ENCODE data around the gene SLC30A3. TPM values are rescaled to one million over a fixed set of nuclear protein-coding genes. Genes with fewer than 3 reads are reported as not detected.

The SLC30A3 gene, protein sequence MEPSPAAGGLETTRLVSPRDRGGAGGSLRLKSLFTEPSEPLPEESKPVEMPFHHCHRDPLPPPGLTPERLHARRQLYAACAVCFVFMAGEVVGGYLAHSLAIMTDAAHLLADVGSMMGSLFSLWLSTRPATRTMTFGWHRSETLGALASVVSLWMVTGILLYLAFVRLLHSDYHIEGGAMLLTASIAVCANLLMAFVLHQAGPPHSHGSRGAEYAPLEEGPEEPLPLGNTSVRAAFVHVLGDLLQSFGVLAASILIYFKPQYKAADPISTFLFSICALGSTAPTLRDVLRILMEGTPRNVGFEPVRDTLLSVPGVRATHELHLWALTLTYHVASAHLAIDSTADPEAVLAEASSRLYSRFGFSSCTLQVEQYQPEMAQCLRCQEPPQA
- polyA plus RNA-seq (not detected in 2 replicates), polyA minus RNA-seq (not detected in 2 replicates)

- H3K36me3 ChIP-seq (ENCODE audit: insufficient read depth, low read length), result no peaks in the 10 kb centered on the region
- H3K9ac ChIP-seq (ENCODE audit: low read length), result no peak within 1 kb of the TSS
- H3F3A ChIP-seq (ENCODE audit: insufficient read depth, low read length, poor library complexity, severe bottlenecking), result no peaks in the 10 kb centered on the region
- no peaks in the 10 kb centered on the region for H3K9me2 ChIP-seq (ENCODE audit: insufficient read depth, low read length)
- peak within 1 kb of the TSS; percentile 44 for H3K4me2 ChIP-seq (ENCODE audit: low read length)
- H3K27ac ChIP-seq (ENCODE audit: low read length), result no peak within 1 kb of the TSS
- no peaks in the 10 kb centered on the region for H3K9me3 ChIP-seq (ENCODE audit: low read length)
- peaks cover 78% of the 10 kb centered on the region for H3K27me3 ChIP-seq (ENCODE audit: insufficient read depth, low read depth, low read length)
- TF ChIP-seq EZH2 (IDR thresholded peaks at IDR 0.05; ENCODE audit: borderline replicate concordance, insufficient read depth, low read length, poor library complexity, severe bottlenecking) (peak; percentile 63), CTCF (IDR thresholded peaks at IDR 0.05; ENCODE audit: poor library complexity, severe bottlenecking) (peak; percentile 14), EP300 (conservative IDR thresholded peaks at IDR 0.05; ENCODE audit: poor library complexity, severe bottlenecking) (no peak), POLR2AphosphoS5 (IDR thresholded peaks at IDR 0.05) (peak; percentile 64), TAF1 (IDR thresholded peaks at IDR 0.05; ENCODE audit: low read depth) (no peak)
- H4K20me1 ChIP-seq (ENCODE audit: insufficient read depth), result no peaks in the 10 kb centered on the region
- no peaks in the 10 kb centered on the region for H3K79me2 ChIP-seq (replicated peaks; ENCODE audit: insufficient read depth, low read length)
- H3K4me3 ChIP-seq (ENCODE audit: low read length), result peak within 1 kb of the TSS; percentile 62
- H2AFZ ChIP-seq (ENCODE audit: low read depth, low read length), result no peak within 1 kb of the TSS
Measured at GRCh38 chr2:27262379-27263286, at the start of gene SLC30A3. TSS of gene SLC30A3 (minus strand) at chr2:27263047. CDS start at chr2:27262906, 141 bp downstream.

GRCh38 chr2:27312152-27312551, 49.3 kb upstream of the SLC30A3 start:
- Histone ChIP-seq H3K36me3 (ENCODE audit: insufficient read depth, low read length) (no peaks in the 10 kb centered on the region), H3K79me2 (replicated peaks; ENCODE audit: insufficient read depth, low read length) (no peaks in the 10 kb centered on the region), H4K20me1 (ENCODE audit: insufficient read depth) (no peaks in the 10 kb centered on the region), H3K27ac (ENCODE audit: low read length) (no peak overlapping the region), H2AFZ (ENCODE audit: low read depth, low read length) (no peak overlapping the region), H3K9ac (ENCODE audit: low read length) (no peak overlapping the region), H3K9me3 (ENCODE audit: low read length) (no peaks in the 10 kb centered on the region), H3K4me3 (ENCODE audit: low read length) (no peak overlapping the region), H3K27me3 (ENCODE audit: insufficient read depth, low read depth, low read length) (peaks cover 19% of the 10 kb centered on the region), H3K9me2 (ENCODE audit: insufficient read depth, low read length) (no peaks in the 10 kb centered on the region), H3K4me2 (ENCODE audit: low read length) (no peak overlapping the region), H3F3A (ENCODE audit: insufficient read depth, low read length, poor library complexity, severe bottlenecking) (no peaks in the 10 kb centered on the region)
- TF ChIP-seq MXI1 (conservative IDR thresholded peaks at IDR 0.05; ENCODE audit: poor library complexity, severe bottlenecking) (no peak), RAD21 (conservative IDR thresholded peaks at IDR 0.05) (no peak), EP300 (conservative IDR thresholded peaks at IDR 0.05; ENCODE audit: poor library complexity, severe bottlenecking) (no peak), TAF1 (IDR thresholded peaks at IDR 0.05; ENCODE audit: low read depth) (no peak), EZH2 (IDR thresholded peaks at IDR 0.05; ENCODE audit: borderline replicate concordance, insufficient read depth, low read length, poor library complexity, severe bottlenecking) (no peak), POLR2AphosphoS5 (IDR thresholded peaks at IDR 0.05) (no peak), CTCF (IDR thresholded peaks at IDR 0.05; ENCODE audit: poor library complexity, severe bottlenecking) (no peak), SMC3 (conservative IDR thresholded peaks at IDR 0.05; ENCODE audit: poor library complexity) (no peak)
- TF ChIP-seq, protein P1, sequence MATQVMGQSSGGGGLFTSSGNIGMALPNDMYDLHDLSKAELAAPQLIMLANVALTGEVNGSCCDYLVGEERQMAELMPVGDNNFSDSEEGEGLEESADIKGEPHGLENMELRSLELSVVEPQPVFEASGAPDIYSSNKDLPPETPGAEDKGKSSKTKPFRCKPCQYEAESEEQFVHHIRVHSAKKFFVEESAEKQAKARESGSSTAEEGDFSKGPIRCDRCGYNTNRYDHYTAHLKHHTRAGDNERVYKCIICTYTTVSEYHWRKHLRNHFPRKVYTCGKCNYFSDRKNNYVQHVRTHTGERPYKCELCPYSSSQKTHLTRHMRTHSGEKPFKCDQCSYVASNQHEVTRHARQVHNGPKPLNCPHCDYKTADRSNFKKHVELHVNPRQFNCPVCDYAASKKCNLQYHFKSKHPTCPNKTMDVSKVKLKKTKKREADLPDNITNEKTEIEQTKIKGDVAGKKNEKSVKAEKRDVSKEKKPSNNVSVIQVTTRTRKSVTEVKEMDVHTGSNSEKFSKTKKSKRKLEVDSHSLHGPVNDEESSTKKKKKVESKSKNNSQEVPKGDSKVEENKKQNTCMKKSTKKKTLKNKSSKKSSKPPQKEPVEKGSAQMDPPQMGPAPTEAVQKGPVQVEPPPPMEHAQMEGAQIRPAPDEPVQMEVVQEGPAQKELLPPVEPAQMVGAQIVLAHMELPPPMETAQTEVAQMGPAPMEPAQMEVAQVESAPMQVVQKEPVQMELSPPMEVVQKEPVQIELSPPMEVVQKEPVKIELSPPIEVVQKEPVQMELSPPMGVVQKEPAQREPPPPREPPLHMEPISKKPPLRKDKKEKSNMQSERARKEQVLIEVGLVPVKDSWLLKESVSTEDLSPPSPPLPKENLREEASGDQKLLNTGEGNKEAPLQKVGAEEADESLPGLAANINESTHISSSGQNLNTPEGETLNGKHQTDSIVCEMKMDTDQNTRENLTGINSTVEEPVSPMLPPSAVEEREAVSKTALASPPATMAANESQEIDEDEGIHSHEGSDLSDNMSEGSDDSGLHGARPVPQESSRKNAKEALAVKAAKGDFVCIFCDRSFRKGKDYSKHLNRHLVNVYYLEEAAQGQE (IDR thresholded peaks at IDR 0.05; ENCODE audit: borderline replicate concordance), result no peak

Data from neural cell (in vitro differentiated cells).